ENCODE data around the gene TMEM63B. TPM values are rescaled to one million over a fixed set of nuclear protein-coding genes. Genes with fewer than 3 reads are reported as not detected.

The TMEM63B gene
- total and polyA plus RNA-seq, 9 of the 15 experiments (the other 6 are each of a cell fraction or from before 2014, with no cell fraction given) = 0.14 to 39.4 (median 14.4) TPM

GRCh38 chr6:44199883-44200282 lies 72.5 kb downstream of the TMEM63B start:
- FAIRE-seq (no peak), DNase-seq (ENCODE audit: extremely low read depth in 1 of 4, low spot score in 3 of 4) (no peak), ATAC-seq (no peak)
- WGBS (ENCODE audit: insufficient coverage, low coverage, missing lambda C conversion rate) = 74% methylated on average over 4 of the region's 4 CpGs
- H3K27ac ChIP-seq (ENCODE audit: extremely low read depth, low read depth, low read length) = no peak overlapping the region
- ChIA-PET CTCF (ENCODE audit: low intra/inter-chr PET ratio) (no interaction called here), POLR2A (interaction anchor here (0.7 to 2.9 kb wide), 4 partner anchors 12 to 20 kb away, joined by 3 to 11 read pairs (median 6); no protein-coding TSS in a partner anchor)
- H3K36me3 ChIP-seq (ENCODE audit: control insufficient read depth, insufficient read depth, low read length) = no peaks in the 10 kb centered on the region
- H3K27me3 ChIP-seq (ENCODE audit: control insufficient read depth in 2 of 2, insufficient read depth in 2 of 2, low read length in 2 of 2) = no peaks in the 10 kb centered on the region
- no TSS peak for BruUV-seq (replicated peaks)
- H3K79me2 ChIP-seq (ENCODE audit: control insufficient read depth, insufficient read depth, low read length) = no peaks in the 10 kb centered on the region
- H3K9me1 ChIP-seq (ENCODE audit: control insufficient read depth, insufficient read depth, low read length) = no peaks in the 10 kb centered on the region
- in situ Hi-C loops (cut with MboI) = no loop called here
- H3K4me3 ChIP-seq = no peak overlapping the region
- H4K20me1 ChIP-seq (replicated peaks; ENCODE audit: control insufficient read depth, insufficient read depth, low read length) = no peaks in the 10 kb centered on the region
- no peaks in the 10 kb centered on the region for H3K9me3 ChIP-seq (replicated peaks; ENCODE audit: control insufficient read depth, insufficient read depth, low read depth, low read length)
- peaks cover 26 to 39% of the 10 kb centered on the region in 2 experiments for H3K4me1 ChIP-seq (replicated peaks in 1 of 2; ENCODE audit: control insufficient read depth in 2 of 2, insufficient read depth in 2 of 2, low read length in 2 of 2)
- no peak overlapping the region for H3K9ac ChIP-seq (ENCODE audit: insufficient read depth in 1 of 2, low read depth in 2 of 2, low read length in 2 of 2)
- no peak overlapping the region for H3K4me2 ChIP-seq (ENCODE audit: insufficient read depth, low read length)
- no peak overlapping the region for H2AFZ ChIP-seq (ENCODE audit: low read depth, low read length)
- intact Hi-C loops (cut with micrococcal nuclease) = no loop called here
- TF ChIP-seq SRSF3 (IDR thresholded peaks at IDR 0.05; ENCODE audit: insufficient read depth, low read length) (no peak), CBX1 (IDR thresholded peaks at IDR 0.05; ENCODE audit: low read depth) (no peak), DPF2 (IDR thresholded peaks at IDR 0.05) (no peak), ATF6 (CRISPR knock-in tag; IDR thresholded peaks at IDR 0.05) (no peak), U2AF2 (optimal IDR thresholded peaks at IDR 0.05; ENCODE audit: low read depth, low read length) (no peak), BCOR (IDR thresholded peaks at IDR 0.05) (no peak), ZEB2 (IDR thresholded peaks at IDR 0.05) (no peak), SMC3 (conservative IDR thresholded peaks at IDR 0.05; ENCODE audit: insufficient read depth, low read depth, low read length) (no peak), ZNF263 (CRISPR knock-in tag; IDR thresholded peaks at IDR 0.05; ENCODE audit: borderline replicate concordance) (no peak), ZNF717 (CRISPR knock-in tag; IDR thresholded peaks at IDR 0.05) (no peak), ZNF354B (CRISPR knock-in tag; IDR thresholded peaks at IDR 0.05) (no peak), FOXA1 (IDR thresholded peaks at IDR 0.05; ENCODE audit: borderline replicate concordance) (no peak), BRD9 (IDR thresholded peaks at IDR 0.05; ENCODE audit: low read depth, partially characterized antibody) (no peak)
- TF ChIP-seq, protein P1, sequence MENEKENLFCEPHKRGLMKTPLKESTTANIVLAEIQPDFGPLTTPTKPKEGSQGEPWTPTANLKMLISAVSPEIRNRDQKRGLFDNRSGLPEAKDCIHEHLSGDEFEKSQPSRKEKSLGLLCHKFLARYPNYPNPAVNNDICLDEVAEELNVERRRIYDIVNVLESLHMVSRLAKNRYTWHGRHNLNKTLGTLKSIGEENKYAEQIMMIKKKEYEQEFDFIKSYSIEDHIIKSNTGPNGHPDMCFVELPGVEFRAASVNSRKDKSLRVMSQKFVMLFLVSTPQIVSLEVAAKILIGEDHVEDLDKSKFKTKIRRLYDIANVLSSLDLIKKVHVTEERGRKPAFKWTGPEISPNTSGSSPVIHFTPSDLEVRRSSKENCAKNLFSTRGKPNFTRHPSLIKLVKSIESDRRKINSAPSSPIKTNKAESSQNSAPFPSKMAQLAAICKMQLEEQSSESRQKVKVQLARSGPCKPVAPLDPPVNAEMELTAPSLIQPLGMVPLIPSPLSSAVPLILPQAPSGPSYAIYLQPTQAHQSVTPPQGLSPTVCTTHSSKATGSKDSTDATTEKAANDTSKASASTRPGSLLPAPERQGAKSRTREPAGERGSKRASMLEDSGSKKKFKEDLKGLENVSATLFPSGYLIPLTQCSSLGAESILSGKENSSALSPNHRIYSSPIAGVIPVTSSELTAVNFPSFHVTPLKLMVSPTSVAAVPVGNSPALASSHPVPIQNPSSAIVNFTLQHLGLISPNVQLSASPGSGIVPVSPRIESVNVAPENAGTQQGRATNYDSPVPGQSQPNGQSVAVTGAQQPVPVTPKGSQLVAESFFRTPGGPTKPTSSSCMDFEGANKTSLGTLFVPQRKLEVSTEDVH (IDR thresholded peaks at IDR 0.05; ENCODE audit: low read depth, partially characterized antibody) = no peak
